C4-2B (cell line): ENCODE results near the gene IDH3B.

Source experiments
- H3K27ac ChIP-seq: fragments of 450-650 bp; 2 replicates; pipeline ENCODE4 v1.5.1; 2017
- ZFX ChIP-seq: fragments of 450-650 bp; IDR thresholded peaks from 2 replicates; pipeline ENCODE4 v1.6.1; 2017
- TF ChIP-seq, protein P1 (sequence below): fragments of 450-650 bp; conservative IDR thresholded peaks from 2 replicates; pipeline ENCODE4 v1.5.1; 2017; ENCODE audit warnings: mild to moderate bottlenecking

The IDH3B gene

DNA sequence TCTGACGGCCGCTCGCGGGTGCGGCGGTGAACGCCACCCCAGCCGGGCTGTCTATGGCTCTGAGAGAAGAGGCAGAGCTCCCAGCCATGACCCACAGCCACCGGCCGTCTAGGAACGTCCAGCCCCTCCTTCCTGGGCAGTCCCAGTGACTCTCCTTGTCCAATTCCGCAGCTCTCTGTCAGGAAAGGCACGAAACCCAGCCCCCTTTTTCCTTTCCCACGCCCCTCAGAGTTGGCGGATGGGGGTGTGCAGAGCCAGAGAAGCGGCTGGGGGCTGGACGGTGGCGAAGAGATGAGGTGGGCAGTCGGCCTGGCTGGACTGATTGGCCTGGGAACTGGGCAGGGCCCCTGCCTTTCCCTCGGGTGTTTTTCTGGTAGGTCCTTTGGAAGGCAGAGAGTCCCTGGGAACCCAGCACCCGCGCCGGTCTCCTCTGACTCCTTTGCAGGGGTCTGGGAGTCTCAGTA lies 30.0 kb upstream of the IDH3B start:
- H3K27ac ChIP-seq = no peak overlapping the region
- TF ChIP-seq, protein P1, sequence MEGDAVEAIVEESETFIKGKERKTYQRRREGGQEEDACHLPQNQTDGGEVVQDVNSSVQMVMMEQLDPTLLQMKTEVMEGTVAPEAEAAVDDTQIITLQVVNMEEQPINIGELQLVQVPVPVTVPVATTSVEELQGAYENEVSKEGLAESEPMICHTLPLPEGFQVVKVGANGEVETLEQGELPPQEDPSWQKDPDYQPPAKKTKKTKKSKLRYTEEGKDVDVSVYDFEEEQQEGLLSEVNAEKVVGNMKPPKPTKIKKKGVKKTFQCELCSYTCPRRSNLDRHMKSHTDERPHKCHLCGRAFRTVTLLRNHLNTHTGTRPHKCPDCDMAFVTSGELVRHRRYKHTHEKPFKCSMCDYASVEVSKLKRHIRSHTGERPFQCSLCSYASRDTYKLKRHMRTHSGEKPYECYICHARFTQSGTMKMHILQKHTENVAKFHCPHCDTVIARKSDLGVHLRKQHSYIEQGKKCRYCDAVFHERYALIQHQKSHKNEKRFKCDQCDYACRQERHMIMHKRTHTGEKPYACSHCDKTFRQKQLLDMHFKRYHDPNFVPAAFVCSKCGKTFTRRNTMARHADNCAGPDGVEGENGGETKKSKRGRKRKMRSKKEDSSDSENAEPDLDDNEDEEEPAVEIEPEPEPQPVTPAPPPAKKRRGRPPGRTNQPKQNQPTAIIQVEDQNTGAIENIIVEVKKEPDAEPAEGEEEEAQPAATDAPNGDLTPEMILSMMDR = no peak
- TF ChIP-seq ZFX = no peak

DNA sequence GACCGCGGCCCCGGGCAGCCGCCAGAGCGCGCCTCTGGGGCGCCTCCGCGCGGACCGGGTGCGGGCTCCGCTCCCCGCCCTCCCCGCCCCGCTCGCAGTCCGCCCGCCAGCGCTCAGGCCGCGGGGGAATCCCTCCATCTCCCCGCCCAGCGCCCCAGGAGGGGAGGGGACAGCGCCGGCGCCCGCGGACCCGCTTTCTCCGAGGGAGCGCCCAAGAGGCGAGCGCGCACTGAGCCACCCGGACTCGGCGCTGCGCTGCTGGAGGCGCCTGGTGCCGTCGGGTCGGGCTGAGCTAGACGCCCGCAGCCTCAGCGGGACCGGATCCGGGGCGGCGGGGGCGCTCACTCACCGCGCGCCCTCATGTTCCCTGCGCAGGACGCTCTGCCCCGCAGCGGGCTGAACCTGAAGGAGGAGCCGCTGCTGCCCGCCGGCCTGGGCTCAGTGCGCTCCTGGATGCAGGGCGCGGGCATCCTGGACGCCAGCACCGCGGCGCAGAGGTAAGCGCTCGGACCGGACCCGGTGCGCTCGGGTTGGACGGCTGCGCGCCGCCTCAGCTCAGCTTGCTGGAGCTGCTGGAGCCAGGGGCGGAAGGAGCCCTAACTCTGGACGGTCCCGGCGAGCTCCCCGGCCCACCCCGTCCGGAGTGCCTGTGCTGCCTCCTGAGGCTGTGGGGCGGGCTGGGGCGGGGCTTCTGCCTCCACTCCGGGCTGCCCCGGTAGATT lies 29.4 kb upstream of the IDH3B start:
- no peak overlapping the region for H3K27ac ChIP-seq
- TF ChIP-seq, protein P1 = no peak
- no peak for TF ChIP-seq ZFX

DNA sequence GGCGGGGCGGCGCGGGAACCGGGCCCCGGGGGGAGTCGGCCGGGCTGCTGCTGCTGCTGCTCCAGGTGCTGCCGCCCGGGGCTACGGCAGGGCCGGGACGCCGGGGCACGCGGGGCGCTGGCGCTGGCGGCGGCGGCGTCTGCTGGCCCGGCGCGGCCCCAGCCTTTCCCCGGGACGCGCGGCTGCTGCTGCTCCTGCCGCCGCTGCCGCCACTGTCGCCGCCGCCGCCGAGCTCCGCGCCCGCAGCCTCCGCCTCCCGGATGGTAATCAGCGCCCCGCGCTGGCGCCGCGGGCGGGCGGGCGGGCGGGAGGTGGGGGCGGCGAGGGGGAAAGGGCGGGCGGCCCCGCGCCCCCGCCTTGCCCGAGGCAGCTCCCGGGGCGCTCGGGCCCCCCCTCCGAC lies 28.9 kb upstream of the IDH3B start:
- TF ChIP-seq, protein P1 = no peak
- no peak for TF ChIP-seq ZFX
- H3K27ac ChIP-seq = no peak overlapping the region

DNA sequence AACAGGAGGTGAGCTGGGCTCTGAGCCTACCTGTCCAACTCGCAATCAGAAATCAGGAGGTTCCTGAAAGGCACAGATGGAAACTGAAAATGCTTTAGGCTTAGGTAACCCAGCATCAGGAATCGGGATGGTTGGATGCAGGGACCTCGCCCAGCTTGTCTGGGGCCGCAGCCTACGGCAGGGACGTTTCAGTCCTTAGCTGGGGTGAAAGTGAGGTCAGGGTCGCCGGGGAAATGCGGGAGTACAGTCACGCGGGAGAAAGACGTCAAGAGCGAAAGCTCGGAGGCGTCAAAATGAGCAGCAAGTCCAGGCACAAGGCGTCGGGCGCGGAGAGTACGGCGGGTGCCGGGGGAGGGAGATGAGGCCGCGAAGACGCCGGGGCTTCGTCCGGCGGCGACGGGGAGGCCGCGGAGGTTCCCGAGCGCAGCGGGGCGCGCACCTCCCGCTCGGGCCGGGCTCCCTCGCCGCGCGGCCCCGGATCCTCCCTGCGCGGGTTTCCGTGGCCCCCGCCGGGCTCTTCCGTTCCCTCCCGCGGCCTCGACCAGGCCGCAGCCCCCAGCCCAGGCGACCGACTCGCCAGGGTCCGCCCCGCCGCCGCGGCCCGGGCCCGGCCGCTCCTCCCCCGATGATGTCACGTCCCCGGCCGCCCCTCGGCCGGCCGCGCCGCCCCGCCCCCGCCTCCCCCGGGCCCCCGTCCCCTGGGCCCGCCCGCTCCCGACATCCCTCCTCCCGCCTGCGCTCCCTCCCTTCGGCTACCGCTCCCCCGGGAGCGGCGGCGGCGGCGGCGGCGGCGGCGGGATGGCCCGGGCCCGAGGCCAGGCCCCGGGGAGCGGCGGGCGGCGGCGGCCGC lies 28.2 kb upstream of the IDH3B start, which contains the start of gene EBF4:
Gene EBF4 (plus strand): TSS at position 745 of the 850 bp plus-strand sequence. CDS start 866 bp downstream, outside the sequence.
- H3K27ac ChIP-seq = no peak within 1 kb of the TSS
- TF ChIP-seq, protein P1 = no peak
- no peak for TF ChIP-seq ZFX

DNA sequence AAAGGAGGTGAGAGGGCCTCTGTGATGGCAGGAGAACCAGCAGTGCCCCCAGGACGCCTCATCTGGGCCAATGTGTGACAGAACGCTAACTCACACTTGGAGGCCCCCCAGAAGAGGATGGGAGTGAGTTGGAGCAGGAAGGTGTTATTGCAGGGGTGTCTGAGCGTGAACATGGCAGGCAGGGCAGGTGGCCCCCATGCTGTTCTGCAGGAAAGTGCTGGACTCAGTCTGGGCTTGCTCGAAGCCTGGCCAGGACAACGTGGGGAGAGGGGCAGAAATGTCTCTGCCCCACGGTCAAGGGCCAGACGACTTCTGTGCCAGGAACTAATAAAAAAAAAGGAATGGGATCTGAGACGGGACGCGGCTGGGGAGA lies 27.6 kb upstream of the IDH3B start:
- TF ChIP-seq, protein P1 = no peak
- no peak for TF ChIP-seq ZFX
- no peak overlapping the region for H3K27ac ChIP-seq

DNA sequence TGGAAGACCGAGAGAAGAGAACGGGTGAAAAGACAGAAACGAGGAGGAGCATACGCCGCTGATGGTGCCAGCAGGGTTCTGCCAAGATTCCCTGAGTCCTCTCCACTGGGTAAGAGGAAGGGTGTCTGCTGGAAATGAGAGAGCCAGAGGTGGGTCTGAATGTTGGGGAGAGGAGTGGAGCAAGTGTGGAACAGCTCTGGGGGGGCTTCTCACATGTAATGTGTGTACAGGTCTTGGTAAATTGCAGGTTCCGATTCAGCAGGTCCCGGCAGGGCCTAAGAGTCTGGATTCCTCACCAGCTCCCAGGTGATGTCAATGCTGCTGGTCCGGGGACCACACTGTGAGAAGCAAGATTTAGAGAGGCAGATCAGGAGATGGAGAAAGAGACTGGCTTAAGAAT lies 27.1 kb upstream of the IDH3B start:
- no peak for TF ChIP-seq ZFX
- TF ChIP-seq, protein P1 = no peak

DNA sequence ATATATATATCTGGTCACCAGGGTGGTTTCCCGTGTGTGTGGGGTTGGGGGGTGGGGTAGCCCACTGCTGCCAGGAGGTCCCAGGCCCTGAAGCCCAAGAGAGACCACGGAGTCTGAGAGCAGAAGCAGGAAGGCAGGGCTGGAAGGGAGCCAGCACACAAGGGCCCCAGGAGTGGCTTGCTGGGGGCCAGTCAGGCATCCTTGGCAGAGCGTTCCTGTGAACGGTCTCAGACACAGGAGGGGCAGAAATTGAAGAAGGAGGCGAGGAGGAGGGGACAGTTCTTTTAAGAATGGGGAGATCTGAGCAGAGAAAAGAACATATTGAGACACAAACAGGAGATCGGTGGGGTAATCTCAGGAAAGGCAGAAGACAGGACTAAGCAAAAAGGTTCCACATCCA lies 26.7 kb upstream of the IDH3B start:
- H3K27ac ChIP-seq = no peak overlapping the region
- no peak for TF ChIP-seq ZFX
- TF ChIP-seq, protein P1 = no peak

More for the DNA sequence above, 27.1 kb upstream of the IDH3B start:
- H3K27ac ChIP-seq = no peak overlapping the region
